ENCODE measurements around the gene DNAJB14.

The DNAJB14 gene

DNA sequence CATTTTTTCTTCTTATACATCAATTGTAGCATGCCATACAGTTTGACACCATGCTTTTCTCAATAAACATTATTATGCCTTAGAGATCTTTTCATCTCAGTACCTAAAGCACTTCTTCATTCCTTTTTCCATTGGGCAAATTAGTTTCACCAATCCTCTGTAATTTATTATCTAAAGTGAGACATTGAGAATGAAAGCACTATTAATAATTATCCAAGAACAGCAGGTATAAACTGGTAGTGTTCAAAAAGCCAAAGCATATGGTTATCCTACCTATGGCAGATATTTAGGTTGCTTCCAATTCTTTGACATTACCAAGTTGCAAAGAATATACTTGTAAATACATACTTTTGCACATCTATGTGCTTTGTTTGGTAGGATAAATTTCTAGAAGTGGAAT lies 67.8 kb downstream of the DNAJB14 start:
- Histone ChIP-seq H3K27me3 (ENCODE audit: control insufficient read depth in 2 of 2, insufficient read depth in 2 of 2, low read length in 2 of 2) (no peaks in the 10 kb centered on the region), H3K27ac (ENCODE audit: low read depth in 2 of 2, low read length in 2 of 2) (no peak overlapping the region), H3K36me3 (ENCODE audit: control insufficient read depth in 2 of 2, insufficient read depth in 2 of 2, low read length in 2 of 2) (peaks cover 30 to 31% of the 10 kb centered on the region in 2 donors), H3K9me3 (ENCODE audit: control insufficient read depth in 2 of 2, low read length in 2 of 2) (no peaks in the 10 kb centered on the region), H3K9ac (ENCODE audit: low read depth in 1 of 2, low read length in 2 of 2) (no peak overlapping the region), H3K4me3 (ENCODE audit: low read length in 2 of 2) (no peak overlapping the region), H3K4me1 (ENCODE audit: control insufficient read depth in 2 of 2, insufficient read depth in 2 of 2, low read length in 2 of 2) (no peaks in the 10 kb centered on the region)

DNA sequence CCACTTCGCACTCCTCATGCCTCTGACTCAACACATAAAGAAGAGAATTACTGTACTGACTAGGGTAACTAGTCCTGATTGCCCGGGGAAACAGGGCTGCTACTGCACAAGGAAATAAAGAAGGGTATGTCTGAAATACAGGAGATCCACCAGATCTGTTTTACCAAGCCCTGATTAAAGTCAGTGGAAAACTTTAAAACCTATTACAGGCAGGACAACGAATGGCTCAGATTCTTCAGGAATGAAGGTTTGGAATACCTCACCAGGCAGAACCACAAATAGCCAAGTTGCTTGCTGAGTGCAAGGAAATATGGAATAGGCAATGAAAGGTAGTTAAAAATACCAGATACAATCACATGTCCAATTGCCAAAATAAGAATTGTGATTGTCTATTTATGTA lies 69.5 kb downstream of the DNAJB14 start:
- Histone ChIP-seq H3K4me1 (ENCODE audit: control insufficient read depth in 2 of 2, insufficient read depth in 2 of 2, low read length in 2 of 2) (no peaks in the 10 kb centered on the region), H3K9ac (ENCODE audit: low read depth in 1 of 2, low read length in 2 of 2) (no peak overlapping the region), H3K27ac (ENCODE audit: low read depth in 2 of 2, low read length in 2 of 2) (no peak overlapping the region), H3K9me3 (ENCODE audit: control insufficient read depth in 2 of 2, low read length in 2 of 2) (no peaks in the 10 kb centered on the region), H3K36me3 (ENCODE audit: control insufficient read depth in 2 of 2, insufficient read depth in 2 of 2, low read length in 2 of 2) (peaks cover 26 to 27% of the 10 kb centered on the region in 2 donors), H3K27me3 (ENCODE audit: control insufficient read depth in 2 of 2, insufficient read depth in 2 of 2, low read length in 2 of 2) (no peaks in the 10 kb centered on the region), H3K4me3 (ENCODE audit: low read length in 2 of 2) (no peak overlapping the region)

DNA sequence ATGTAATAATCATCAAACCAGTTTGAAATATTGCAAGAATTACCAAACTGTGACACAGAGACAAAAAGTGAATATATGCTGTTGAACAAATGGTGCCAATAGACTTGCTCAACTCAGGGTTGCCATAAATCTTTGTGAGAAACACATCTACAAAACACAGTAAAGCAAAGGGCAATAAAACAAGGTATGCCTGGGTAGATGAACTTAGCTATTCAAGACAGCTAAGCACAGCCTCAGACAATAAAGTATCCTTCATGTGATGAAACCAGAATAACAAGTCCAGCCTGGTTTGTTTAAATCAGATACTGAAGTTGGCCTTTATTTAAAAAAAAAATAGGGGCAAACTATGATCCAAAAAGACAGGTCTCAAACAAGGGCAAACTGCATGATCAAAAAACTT lies 71.3 kb downstream of the DNAJB14 start:
- H3K4me1 ChIP-seq (ENCODE audit: control insufficient read depth in 2 of 2, insufficient read depth in 2 of 2, low read length in 2 of 2), result no peaks in the 10 kb centered on the region
- H3K27ac ChIP-seq (ENCODE audit: low read depth in 2 of 2, low read length in 2 of 2), result no peak overlapping the region
- H3K4me3 ChIP-seq (ENCODE audit: low read length in 2 of 2), result no peak overlapping the region
- peaks cover 9 to 12% of the 10 kb centered on the region in 2 donors for H3K36me3 ChIP-seq (ENCODE audit: control insufficient read depth in 2 of 2, insufficient read depth in 2 of 2, low read length in 2 of 2)
- H3K9ac ChIP-seq (ENCODE audit: low read depth in 1 of 2, low read length in 2 of 2), result no peak overlapping the region
- no peaks in the 10 kb centered on the region for H3K27me3 ChIP-seq (ENCODE audit: control insufficient read depth in 2 of 2, insufficient read depth in 2 of 2, low read length in 2 of 2)
- H3K9me3 ChIP-seq (ENCODE audit: control insufficient read depth in 2 of 2, low read length in 2 of 2), result no peaks in the 10 kb centered on the region

DNA sequence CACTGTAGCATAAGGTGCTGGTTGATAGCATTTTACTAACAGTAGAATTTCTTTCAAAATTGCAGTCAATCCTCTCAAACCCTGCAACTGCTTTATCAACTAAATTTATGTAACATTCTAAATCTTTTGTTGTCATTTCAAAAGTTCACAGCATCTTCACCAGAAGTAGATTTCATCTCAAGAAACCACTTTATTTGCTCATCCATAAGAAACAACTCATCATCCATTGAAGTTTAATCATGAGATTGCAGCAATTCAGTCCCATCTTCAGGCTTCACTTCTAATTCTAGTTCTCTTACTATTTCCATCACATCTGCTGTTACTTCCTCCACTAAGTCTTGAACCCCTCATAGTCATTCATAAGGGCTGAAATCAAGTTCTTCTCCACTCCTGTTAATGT lies 73.8 kb downstream of the DNAJB14 start:
- no peak overlapping the region for H3K4me3 ChIP-seq (ENCODE audit: low read length in 2 of 2)
- no peaks in the 10 kb centered on the region for H3K27me3 ChIP-seq (ENCODE audit: control insufficient read depth in 2 of 2, insufficient read depth in 2 of 2, low read length in 2 of 2)
- no peaks in the 10 kb centered on the region for H3K36me3 ChIP-seq (ENCODE audit: control insufficient read depth in 2 of 2, insufficient read depth in 2 of 2, low read length in 2 of 2)
- H3K4me1 ChIP-seq (ENCODE audit: control insufficient read depth in 2 of 2, insufficient read depth in 2 of 2, low read length in 2 of 2), result no peaks in the 10 kb centered on the region
- no peaks in the 10 kb centered on the region for H3K9me3 ChIP-seq (ENCODE audit: control insufficient read depth in 2 of 2, low read length in 2 of 2)
- H3K27ac ChIP-seq (ENCODE audit: low read depth in 2 of 2, low read length in 2 of 2), result no peak overlapping the region
- no peak overlapping the region for H3K9ac ChIP-seq (ENCODE audit: low read depth in 1 of 2, low read length in 2 of 2)

DNA sequence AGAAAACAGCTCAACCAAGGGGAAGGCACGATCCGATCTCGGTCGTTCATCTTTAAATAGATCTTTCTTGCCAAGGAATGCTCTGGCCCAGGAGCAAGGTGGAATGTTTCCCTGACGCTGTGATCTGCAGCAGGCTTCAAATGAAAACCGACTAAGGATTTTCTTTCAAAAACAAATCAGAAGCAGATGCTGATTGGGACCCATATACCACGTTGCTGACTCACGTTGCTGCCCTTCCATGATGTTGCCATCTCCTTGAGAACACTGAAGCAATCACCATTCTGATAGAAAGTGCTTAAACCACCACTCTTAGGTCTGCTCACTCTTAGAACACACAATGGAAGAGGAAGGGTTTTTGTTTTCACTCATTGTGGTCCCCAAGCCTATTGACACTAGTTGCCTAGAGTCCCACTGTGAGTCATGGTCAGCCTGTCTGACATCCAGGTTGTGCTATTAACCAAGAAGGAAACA lies 78.3 kb downstream of the DNAJB14 start:
- Histone ChIP-seq H3K4me3 (ENCODE audit: low read length in 2 of 2) (no peak overlapping the region), H3K9me3 (ENCODE audit: control insufficient read depth in 2 of 2, low read length in 2 of 2) (no peaks in the 10 kb centered on the region)

DNA sequence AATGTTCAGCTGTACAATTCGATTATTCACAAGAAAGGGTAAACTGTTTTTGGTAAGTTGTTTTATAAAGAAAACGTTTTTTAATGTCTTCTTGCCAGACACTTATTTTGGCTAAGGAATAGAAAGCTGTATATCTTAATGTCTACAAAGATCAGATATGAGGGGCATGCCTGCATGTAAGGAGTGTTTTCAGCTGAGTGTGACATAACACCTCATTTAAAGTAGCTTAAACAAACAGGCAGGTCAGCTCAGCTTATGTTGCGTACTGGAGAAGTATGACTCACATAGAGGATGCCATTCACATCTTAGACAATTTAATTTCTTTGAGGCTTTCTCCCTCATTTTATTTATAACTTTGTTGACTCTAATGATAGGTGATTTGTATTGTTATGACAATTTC lies 82.6 kb downstream of the DNAJB14 start:
- H3K9ac ChIP-seq (ENCODE audit: low read depth in 1 of 2, low read length in 2 of 2), result no peak overlapping the region
- H3K27me3 ChIP-seq (ENCODE audit: control insufficient read depth in 2 of 2, insufficient read depth in 2 of 2, low read length in 2 of 2), result no peaks in the 10 kb centered on the region
- H3K4me3 ChIP-seq (ENCODE audit: low read length in 2 of 2), result no peak overlapping the region
- H3K27ac ChIP-seq (ENCODE audit: low read depth in 2 of 2, low read length in 2 of 2), result no peak overlapping the region
- no peaks in the 10 kb centered on the region for H3K9me3 ChIP-seq (ENCODE audit: control insufficient read depth in 2 of 2, low read length in 2 of 2)
- H3K4me1 ChIP-seq (ENCODE audit: control insufficient read depth in 2 of 2, insufficient read depth in 2 of 2, low read length in 2 of 2), result peaks cover 0 to 2% of the 10 kb centered on the region in 2 donors
- H3K36me3 ChIP-seq (ENCODE audit: control insufficient read depth in 2 of 2, insufficient read depth in 2 of 2, low read length in 2 of 2), result no peaks in the 10 kb centered on the region

More for the DNA sequence above, 78.3 kb downstream of the DNAJB14 start:
- Histone ChIP-seq H3K4me1 (ENCODE audit: control insufficient read depth in 2 of 2, insufficient read depth in 2 of 2, low read length in 2 of 2) (no peaks in the 10 kb centered on the region), H3K27ac (ENCODE audit: low read depth in 2 of 2, low read length in 2 of 2) (no peak overlapping the region), H3K27me3 (ENCODE audit: control insufficient read depth in 2 of 2, insufficient read depth in 2 of 2, low read length in 2 of 2) (no peaks in the 10 kb centered on the region), H3K36me3 (ENCODE audit: control insufficient read depth in 2 of 2, insufficient read depth in 2 of 2, low read length in 2 of 2) (no peaks in the 10 kb centered on the region), H3K9ac (ENCODE audit: low read depth in 1 of 2, low read length in 2 of 2) (no peak overlapping the region)

DNA sequence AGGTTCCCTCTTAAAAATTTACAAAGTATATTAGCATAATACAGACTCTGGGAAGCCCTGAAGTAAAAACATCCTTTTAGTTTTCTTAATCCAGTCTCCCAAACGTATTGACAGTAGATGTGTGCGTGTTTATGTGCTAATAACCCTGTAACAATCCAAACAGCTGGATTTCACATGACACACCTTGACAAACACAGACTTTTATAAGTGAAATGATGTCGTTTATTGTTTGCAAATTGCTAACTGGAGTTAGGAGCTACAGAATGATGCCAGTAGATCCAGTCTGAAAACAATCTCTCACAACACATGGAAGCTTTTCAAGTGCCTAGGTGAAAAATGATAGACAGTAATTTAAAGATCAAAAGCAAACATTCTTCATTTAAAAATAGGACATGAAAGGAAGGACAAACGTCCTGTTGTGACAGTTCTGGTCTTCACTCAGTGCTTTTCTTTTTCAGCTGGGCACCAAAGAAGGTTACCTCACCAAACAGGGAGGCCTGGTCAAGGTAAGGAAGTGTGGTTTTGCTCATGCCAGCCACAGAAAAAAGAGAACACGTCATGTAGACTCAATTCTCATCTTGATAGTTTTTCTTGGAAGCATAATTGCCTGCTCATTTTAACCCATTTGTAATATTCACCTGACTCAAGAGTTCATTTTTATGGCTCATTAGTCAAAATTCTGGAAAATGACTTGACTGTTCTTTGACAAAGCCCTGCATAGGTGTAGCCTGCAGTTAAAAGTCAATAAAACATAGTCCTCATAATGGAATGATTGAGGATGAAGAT lies 85.1 kb downstream of the DNAJB14 start:
- no peak overlapping the region for H3K9ac ChIP-seq (ENCODE audit: low read depth in 1 of 2, low read length in 2 of 2)
- H3K27ac ChIP-seq (ENCODE audit: low read depth in 2 of 2, low read length in 2 of 2), result no peak overlapping the region
- H3K36me3 ChIP-seq (ENCODE audit: control insufficient read depth in 2 of 2, insufficient read depth in 2 of 2, low read length in 2 of 2), result no peaks in the 10 kb centered on the region

DNA sequence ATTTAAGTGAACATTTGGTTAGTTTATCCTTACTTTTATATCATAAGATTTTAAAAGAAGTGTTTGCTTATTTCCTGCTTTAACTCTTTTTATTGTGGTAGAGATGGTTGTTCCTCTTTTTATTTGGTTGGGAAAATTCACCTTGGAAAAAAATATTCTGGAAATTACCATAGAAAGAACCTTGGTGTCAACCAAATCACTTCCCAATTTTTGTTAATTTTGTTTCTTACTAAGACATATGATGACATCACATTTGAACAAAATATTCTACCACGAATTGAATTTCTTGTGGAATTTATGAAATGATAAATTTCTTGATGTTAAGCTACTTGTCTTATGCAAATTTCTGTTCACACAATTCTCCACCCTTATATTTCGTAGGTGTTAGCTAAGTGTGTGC lies 85.9 kb downstream of the DNAJB14 start:
- Histone ChIP-seq H3K27me3 (ENCODE audit: control insufficient read depth in 2 of 2, insufficient read depth in 2 of 2, low read length in 2 of 2) (no peaks in the 10 kb centered on the region), H3K27ac (ENCODE audit: low read depth in 2 of 2, low read length in 2 of 2) (no peak overlapping the region), H3K4me3 (ENCODE audit: low read length in 2 of 2) (no peak overlapping the region), H3K4me1 (ENCODE audit: control insufficient read depth in 2 of 2, insufficient read depth in 2 of 2, low read length in 2 of 2) (peaks cover 0 to 5% of the 10 kb centered on the region in 2 donors), H3K36me3 (ENCODE audit: control insufficient read depth in 2 of 2, insufficient read depth in 2 of 2, low read length in 2 of 2) (no peaks in the 10 kb centered on the region), H3K9me3 (ENCODE audit: control insufficient read depth in 2 of 2, low read length in 2 of 2) (no peaks in the 10 kb centered on the region), H3K9ac (ENCODE audit: low read depth in 1 of 2, low read length in 2 of 2) (no peak overlapping the region)

More for the DNA sequence above, 85.1 kb downstream of the DNAJB14 start:
- Histone ChIP-seq H3K27me3 (ENCODE audit: control insufficient read depth in 2 of 2, insufficient read depth in 2 of 2, low read length in 2 of 2) (no peaks in the 10 kb centered on the region), H3K4me3 (ENCODE audit: low read length in 2 of 2) (no peak overlapping the region), H3K4me1 (ENCODE audit: control insufficient read depth in 2 of 2, insufficient read depth in 2 of 2, low read length in 2 of 2) (peaks cover 0 to 4% of the 10 kb centered on the region in 2 donors), H3K9me3 (ENCODE audit: control insufficient read depth in 2 of 2, low read length in 2 of 2) (no peaks in the 10 kb centered on the region)

DNA sequence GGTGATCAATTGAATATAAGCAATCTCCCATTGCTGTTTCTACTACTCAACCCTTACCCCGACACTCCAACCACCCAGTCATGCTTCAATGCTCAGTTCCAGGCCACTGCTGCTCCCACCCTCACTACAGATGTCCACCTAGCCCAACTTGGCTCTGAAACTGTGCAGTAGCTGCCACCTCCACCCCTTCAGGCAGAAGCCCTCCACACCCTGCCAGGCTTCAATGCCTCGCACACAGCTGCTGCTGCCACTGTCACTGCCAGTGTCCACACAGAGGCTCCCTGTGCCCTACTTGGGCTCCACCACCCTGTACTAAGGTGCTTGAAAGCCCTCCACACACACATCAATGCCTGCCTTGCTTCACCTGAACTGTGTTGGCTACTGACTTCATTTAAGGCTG lies 86.8 kb downstream of the DNAJB14 start:
- no peaks in the 10 kb centered on the region for H3K36me3 ChIP-seq (ENCODE audit: control insufficient read depth in 2 of 2, insufficient read depth in 2 of 2, low read length in 2 of 2)
- H3K27ac ChIP-seq (ENCODE audit: low read depth in 2 of 2, low read length in 2 of 2), result no peak overlapping the region
- H3K9me3 ChIP-seq (ENCODE audit: control insufficient read depth in 2 of 2, low read length in 2 of 2), result no peaks in the 10 kb centered on the region
- no peak overlapping the region for H3K9ac ChIP-seq (ENCODE audit: low read depth in 1 of 2, low read length in 2 of 2)
- peaks cover 0 to 5% of the 10 kb centered on the region in 2 donors for H3K4me1 ChIP-seq (ENCODE audit: control insufficient read depth in 2 of 2, insufficient read depth in 2 of 2, low read length in 2 of 2)
- no peak overlapping the region for H3K4me3 ChIP-seq (ENCODE audit: low read length in 2 of 2)
- H3K27me3 ChIP-seq (ENCODE audit: control insufficient read depth in 2 of 2, insufficient read depth in 2 of 2, low read length in 2 of 2), result no peaks in the 10 kb centered on the region

DNA sequence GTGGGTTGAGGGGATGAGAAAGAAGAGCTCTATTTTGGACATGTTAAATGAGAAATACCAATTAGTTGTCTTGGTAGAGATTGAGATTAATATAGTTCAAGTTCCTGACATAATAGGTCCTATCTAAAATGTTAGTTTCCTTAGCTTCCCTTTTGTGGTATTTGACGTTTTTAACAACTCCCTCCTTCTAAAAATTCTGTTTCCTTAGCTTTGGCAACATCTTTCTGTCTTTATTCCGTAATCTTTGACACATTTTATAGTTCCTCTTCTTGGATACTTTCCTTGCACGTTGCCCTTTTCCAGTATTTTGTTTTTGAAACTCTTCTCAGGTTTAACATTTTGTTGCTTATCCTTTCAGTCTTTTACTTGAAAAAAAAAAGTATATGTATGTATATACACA lies 89.1 kb downstream of the DNAJB14 start:
- no peak overlapping the region for H3K9ac ChIP-seq (ENCODE audit: low read depth in 1 of 2, low read length in 2 of 2)
- H3K36me3 ChIP-seq (ENCODE audit: control insufficient read depth in 2 of 2, insufficient read depth in 2 of 2, low read length in 2 of 2), result no peaks in the 10 kb centered on the region
- H3K27me3 ChIP-seq (ENCODE audit: control insufficient read depth in 2 of 2, insufficient read depth in 2 of 2, low read length in 2 of 2), result no peaks in the 10 kb centered on the region
- no peak overlapping the region for H3K27ac ChIP-seq (ENCODE audit: low read depth in 2 of 2, low read length in 2 of 2)
- H3K4me1 ChIP-seq (ENCODE audit: control insufficient read depth in 2 of 2, insufficient read depth in 2 of 2, low read length in 2 of 2), result peaks cover 0 to 5% of the 10 kb centered on the region in 2 donors
- no peak overlapping the region for H3K4me3 ChIP-seq (ENCODE audit: low read length in 2 of 2)
- H3K9me3 ChIP-seq (ENCODE audit: control insufficient read depth in 2 of 2, low read length in 2 of 2), result no peaks in the 10 kb centered on the region
